GM18508 (cell line): ENCODE measurements around the gene TCP11X1.
"Not testable (repeated sequence)": the region's sequence is repeated elsewhere in the genome, so short reads cannot be mapped to it uniquely, and the experiment has no call there.

Experiments used
- ATAC-seq: cut with Tn5 transposase; IDR thresholded peaks from one replicate; pipeline ENCODE4 v1.9.1; 2021; ENCODE audit warnings: moderate number of reproducible peaks; ENCODE audit not compliant: insufficient read depth, unreplicated experiment

Gene TCP11X1

DNA sequence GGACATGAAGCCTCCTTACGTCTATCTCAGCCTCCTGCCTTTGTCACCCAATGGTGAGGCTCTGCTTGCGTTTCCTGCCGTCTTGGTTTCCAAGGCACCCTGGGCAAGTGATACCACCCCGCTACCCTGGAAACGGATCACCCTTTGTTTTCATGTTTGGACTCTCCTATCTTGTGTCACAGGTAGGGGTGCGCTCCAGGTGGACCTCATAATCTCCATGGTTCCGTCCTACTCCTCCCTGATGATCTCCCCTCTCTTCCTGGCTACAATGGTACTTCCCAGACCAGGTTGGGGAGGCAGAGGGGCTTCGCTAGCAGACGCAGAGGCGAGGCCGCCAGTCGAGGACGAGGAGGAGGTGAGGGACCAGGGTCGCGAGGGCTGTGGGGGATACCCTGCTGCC is at the start of gene TCP11X1:
Gene TCP11X1, plus strand, starts transcription at position 316 of the 400 bp plus-strand sequence.
- ATAC-seq = not testable (repeated sequence)

DNA sequence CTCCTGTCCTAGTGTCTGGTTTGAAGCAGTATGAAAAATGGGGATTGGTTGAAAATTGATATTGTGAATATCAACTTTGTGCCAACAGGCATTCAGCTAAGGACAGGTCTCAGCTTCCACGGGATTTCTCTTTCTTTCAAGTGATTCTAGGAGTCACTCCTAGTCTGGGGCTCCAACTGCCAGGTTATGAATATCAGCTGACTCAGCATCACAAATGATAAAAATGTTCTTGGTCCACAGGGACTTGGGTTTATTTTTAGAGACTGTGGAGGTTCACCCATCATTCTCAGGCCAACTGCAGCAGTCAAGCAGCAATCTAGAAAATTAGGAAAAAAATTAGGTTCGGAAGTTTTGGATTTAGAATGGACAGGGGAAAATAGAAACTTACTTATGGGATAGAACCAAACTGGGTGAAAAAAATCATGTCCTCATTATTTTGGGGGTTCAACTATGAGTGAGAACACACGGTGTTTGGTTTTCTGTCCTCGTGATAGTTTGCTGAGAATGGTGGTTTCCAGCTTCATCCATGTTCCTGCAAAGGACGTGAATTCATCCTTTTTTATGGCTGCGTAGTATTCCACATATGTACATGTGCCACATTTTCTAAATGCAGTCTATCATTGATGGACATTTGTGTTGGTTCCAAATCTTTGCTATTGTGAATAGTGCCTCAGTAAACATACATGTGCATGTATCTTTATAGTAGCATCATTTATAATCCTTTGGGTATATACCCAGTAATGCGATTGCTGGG is 29.0 kb upstream of the TCP11X1 start:
- no peak for ATAC-seq

DNA sequence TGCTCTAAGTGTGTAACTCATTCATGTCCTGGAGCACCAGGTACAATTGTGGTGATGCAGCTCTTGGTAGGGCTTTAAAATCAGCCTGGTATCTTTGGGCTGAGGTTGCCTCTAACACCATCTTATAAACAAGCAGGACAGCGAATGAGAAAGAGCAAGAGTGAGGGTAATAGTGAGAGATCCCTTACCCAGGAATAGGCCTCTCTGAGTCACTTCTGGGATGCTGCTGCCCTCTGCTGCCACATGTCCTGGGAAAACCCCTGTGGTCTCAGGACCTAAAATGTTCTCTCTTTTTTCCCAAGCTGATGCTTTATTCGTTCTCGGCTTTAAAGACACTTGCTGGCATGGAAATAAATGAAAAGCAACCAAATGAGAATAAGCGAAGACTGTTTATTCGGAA is 7.2 kb upstream of the TCP11X1 start:
- not testable (repeated sequence) for ATAC-seq

GRCh38 chrX:102216497-102216896 is 1.4 kb downstream of the TCP11X1 start:
- not testable (repeated sequence) for ATAC-seq

GRCh38 chrX:102235678-102236077 is 20.6 kb downstream of the TCP11X1 start:
- ATAC-seq = not testable (repeated sequence)

GRCh38 chrX:102240265-102240664 is 25.2 kb downstream of the TCP11X1 start:
- ATAC-seq = not testable (repeated sequence)

- not testable (repeated sequence) for ATAC-seq
These were observed 31.8 kb downstream of the TCP11X1 start, which contains the start of gene NXF2 for GRCh38 chrX:102246893-102247292. Gene NXF2, plus strand, starts transcription at chrX:102247167. Its CDS starts 59,912 bp downstream, at chrX:102307079.

DNA sequence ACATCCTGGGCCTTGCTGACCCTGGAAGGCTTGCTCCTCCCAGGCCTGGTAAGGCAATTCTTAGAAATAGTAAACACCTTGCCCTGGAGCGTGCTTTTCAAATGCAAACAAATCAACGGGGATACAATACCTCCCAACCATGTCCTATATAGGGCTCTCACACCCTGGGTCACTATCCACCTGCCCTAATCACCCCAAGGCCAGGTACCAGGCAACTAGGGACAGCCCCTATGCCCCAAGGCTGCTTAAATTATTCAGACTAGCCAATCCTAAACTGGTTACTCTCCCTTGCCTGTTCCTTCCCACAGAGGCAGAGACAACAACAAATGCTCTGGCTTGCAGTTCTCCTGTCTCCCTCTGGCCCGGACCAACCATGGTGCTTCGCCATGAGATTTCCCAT is 57.1 kb downstream of the TCP11X1 start:
- ATAC-seq = not testable (repeated sequence)
